GM12874 (cell line): ENCODE data around the gene CUL1.

ENCODE experiments used
- CTCF ChIP-seq: IDR thresholded peaks from 2 replicates; pipeline ENCODE4 v1.5.1; 2011; ENCODE audit warnings: low read depth, mild to moderate bottlenecking, control low read depth, low read length, moderate library complexity; ENCODE audit not compliant: insufficient read depth

The CUL1 gene

DNA sequence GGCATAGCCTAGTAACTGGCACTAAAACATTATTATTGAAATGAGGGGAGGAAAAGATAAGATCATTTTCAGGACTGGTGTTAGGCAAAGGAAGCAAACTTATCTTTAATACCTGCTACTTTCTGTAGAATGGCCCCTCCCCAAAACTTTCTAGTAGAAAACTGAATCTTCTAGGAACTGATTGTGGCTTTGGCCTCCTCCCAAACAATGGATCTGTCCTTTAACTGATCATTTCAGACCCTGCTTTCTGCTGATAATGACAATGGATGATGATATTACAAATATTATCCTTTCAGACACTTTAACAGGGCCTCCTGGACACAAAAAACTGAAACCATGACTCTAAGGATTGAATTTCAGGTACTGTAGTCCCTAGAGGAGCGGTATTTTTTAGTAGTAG, 130.3 kb downstream of the CUL1 start:
- no peak for TF ChIP-seq CTCF

GRCh38 chr7:148830897-148831692, 132.4 kb downstream of the CUL1 start:
- TF ChIP-seq CTCF, result no peak

GRCh38 chr7:148831782-148832181, 133.1 kb downstream of the CUL1 start:
- no peak for TF ChIP-seq CTCF

DNA sequence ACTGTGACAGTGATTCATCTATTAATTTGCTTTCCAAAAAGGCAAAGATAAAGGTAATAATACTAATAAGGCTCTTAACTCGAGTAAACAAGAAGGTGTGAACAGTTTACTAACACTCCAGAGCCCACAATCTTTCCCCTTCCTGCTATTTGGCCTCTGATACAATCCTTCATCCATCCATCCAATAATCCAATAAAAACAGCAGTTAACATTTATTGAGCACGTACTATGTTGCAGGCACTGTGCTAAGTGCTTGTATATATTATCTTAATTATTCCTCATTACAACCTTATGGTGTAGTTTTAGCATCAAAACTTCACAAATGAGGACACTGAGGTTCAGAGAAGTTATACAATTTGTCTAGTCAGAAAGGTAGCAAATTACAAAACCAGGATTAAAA, 135.9 kb downstream of the CUL1 start:
- TF ChIP-seq CTCF, result no peak

- TF ChIP-seq CTCF, result no peak
These were observed 137.2 kb downstream of the CUL1 start for GRCh38 chr7:148835854-148836253.

- no peak for TF ChIP-seq CTCF
These were observed 140.2 kb downstream of the CUL1 start for GRCh38 chr7:148838905-148839304.

DNA sequence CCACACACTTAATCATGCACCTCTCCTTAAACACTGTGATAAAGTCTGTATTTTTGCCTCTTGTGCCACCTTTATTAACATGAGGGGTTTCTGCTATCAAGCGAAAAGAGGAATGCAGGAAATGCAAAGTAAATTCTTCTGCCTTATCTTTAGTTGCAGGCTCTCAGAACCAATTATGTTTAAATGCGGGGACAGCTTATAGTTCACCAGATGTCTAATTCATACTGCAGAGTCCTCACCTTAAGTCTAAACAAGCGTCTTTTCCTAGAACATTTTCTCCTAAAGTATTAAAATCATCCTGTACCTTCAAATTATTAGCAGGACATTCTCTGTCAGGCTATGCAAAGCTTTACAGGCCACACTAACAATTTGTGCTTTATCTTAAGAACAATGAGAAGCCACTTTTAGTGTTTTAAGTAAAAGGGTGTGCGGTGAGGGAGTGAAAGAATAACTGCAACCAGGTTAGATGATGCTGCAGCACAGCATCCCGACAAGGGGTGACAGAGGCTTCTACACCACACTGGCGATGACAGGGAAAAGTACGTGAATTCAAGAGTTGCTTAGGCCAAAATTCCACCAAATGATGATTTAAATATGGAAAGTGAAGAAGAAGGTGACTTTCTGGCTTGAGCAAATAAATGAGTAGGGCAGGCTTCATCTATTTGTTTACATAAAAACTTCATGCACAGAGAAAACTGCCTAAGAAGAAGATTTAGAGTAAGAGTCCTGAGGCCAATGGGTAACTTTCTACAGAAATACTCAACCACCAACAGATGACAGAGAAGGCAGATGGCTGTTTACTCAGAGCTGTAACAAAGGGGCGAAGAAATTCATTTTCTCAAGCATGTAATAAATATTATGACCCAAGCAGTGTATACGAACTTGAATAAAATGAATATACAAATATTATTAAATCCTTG, 149.4 kb downstream of the CUL1 start:
- no peak for TF ChIP-seq CTCF
